K562 (cell line): ENCODE measurements around the gene TCEA3. TPM values are rescaled to one million over a fixed set of nuclear protein-coding genes. Genes with fewer than 3 reads are reported as not detected.
A peak's percentile ranks its signal among the peaks of the same experiment; 100 is the strongest.

Experiments
- BRF1 ChIP-seq: IDR thresholded peaks from 3 replicates; pipeline ENCODE4 v1.6.1; 2011; ENCODE audit warnings: borderline replicate concordance, mild to moderate bottlenecking; ENCODE audit not compliant: insufficient read length; ENCODE audit errors: extremely low read depth
- CREM ChIP-seq: IDR thresholded peaks from 2 replicates; pipeline ENCODE4 v1.6.1; 2014; ENCODE audit warnings: antibody characterized with exemption, low read depth
- DNMT1 ChIP-seq: fragments of 450-650 bp; IDR thresholded peaks from 2 replicates; pipeline ENCODE4 v1.6.1; 2016; ENCODE audit warnings: antibody characterized with exemption, mild to moderate bottlenecking
- ETV1 ChIP-seq: fragments of 450-650 bp; conservative IDR thresholded peaks from 2 replicates; pipeline ENCODE4 v1.6.1; 2016; ENCODE audit warnings: missing genetic modification characterization, control low read depth, low read depth, missing compliant biosample characterization
- EZH2 ChIP-seq: IDR thresholded peaks from 2 replicates; pipeline ENCODE4 v1.6.1; 2012; ENCODE audit warnings: low read depth, mild to moderate bottlenecking, inconsistent platforms, low read length, borderline replicate concordance
- FOXM1 ChIP-seq, 2 experiments: fragments of 450-650 bp in 1 of 2; sonication (generic) in 1 of 2; formaldehyde crosslinking in 1 of 2; IDR thresholded peaks; 2 replicates each; pipeline versions ENCODE4 v1.6.1 to v1.9.0; 2017 to 2022; ENCODE audit warnings: low read depth in 2 of 2, mild to moderate bottlenecking in 2 of 2, missing genetic modification reagents in 1 of 2, moderate library complexity in 1 of 2
- FUS ChIP-seq: fragments of 200-400 bp; formaldehyde crosslinking; optimal IDR thresholded peaks from 2 replicates; pipeline ENCODE3; 2017; ENCODE audit warnings: low read depth, low read length
- GABPA ChIP-seq: fragments of 200-800 bp; sonication (Bioruptor generic); conservative IDR thresholded peaks from 2 replicates; pipeline ENCODE4 v1.6.1; 2016; ENCODE audit warnings: low read depth, missing genetic modification characterization, missing compliant biosample characterization
- GTF2A2 ChIP-seq: IDR thresholded peaks from 2 replicates; pipeline ENCODE4 v1.6.1; 2016; ENCODE audit warnings: mild to moderate bottlenecking, missing genetic modification characterization, missing compliant biosample characterization
- MCM3 ChIP-seq: fragments of 450-650 bp; IDR thresholded peaks from 2 replicates; pipeline ENCODE4 v1.6.1; 2016
- MCM7 ChIP-seq, 2 experiments: fragments of 450-650 bp; IDR thresholded peaks; 2 replicates each; pipeline ENCODE4 v1.6.1; 2016 to 2018
- MIER1 ChIP-seq: fragments of 450-650 bp; IDR thresholded peaks from 2 replicates; pipeline ENCODE4 v1.6.1; 2016; ENCODE audit warnings: antibody characterized with exemption, mild to moderate bottlenecking, low read depth
- NR4A1 ChIP-seq, 2 experiments: fragments of 250-450 bp in 1 of 2; fragments of 450-650 bp in 1 of 2; sonication (Bioruptor Pico) in 1 of 2; IDR thresholded peaks; 2 replicates each; pipeline versions ENCODE4 v1.4.0 to v1.6.1; 2016 to 2020; ENCODE audit warnings: mild to moderate bottlenecking in 2 of 2, missing compliant biosample characterization in 1 of 2, missing genetic modification characterization in 1 of 2, moderate library complexity in 1 of 2
- PCBP2 ChIP-seq: fragments of 200-400 bp; formaldehyde crosslinking; IDR thresholded peaks from 2 replicates; pipeline ENCODE4 v1.6.1; 2018; ENCODE audit warnings: low read length, low read depth, mild to moderate bottlenecking, moderate library complexity; ENCODE audit not compliant: poor library complexity, severe bottlenecking
- TGIF2 ChIP-seq: sonication (generic); formaldehyde crosslinking; IDR thresholded peaks from 2 replicates; pipeline ENCODE4 v1.8.1; 2022; ENCODE audit warnings: mild to moderate bottlenecking, missing genetic modification reagents, moderate library complexity
- ZC3H8 ChIP-seq: fragments of 450-650 bp; IDR thresholded peaks from 2 replicates; pipeline ENCODE4 v1.6.1; 2017
- ZNF282 ChIP-seq: sonication (generic); formaldehyde crosslinking; IDR thresholded peaks from 2 replicates; pipeline ENCODE4 v1.8.1; 2023; ENCODE audit warnings: missing genetic modification reagents
- polyA plus RNA-seq, 8 experiments: library from polyadenylated mRNA; depleted of rRNA in 4 of 8; stranded (reverse) in 5 of 8; unstranded in 3 of 8; fragments of >200 nt; fragmentation: Nextera tagmentation in 2 of 8; fragmentation: Illumina TruSeq in 1 of 8; extraction: Ambion mirVana in 2 of 8; extraction: Trizol in 1 of 8; gene quantifications; 2 replicates each; pipeline versions ENCODE4 v1.2.1 to v1.2.3, GENCODE V29; 2011 to 2014; ENCODE audit warnings: inconsistent platforms in 1 of 8, missing spikeins in 1 of 8
- total RNA-seq, 7 experiments: library from RNA; depleted of rRNA in 6 of 7; stranded (reverse); fragments of >200 nt in 6 of 7; fragmentation: Illumina TruSeq in 2 of 7; extraction: Trizol in 2 of 7; gene quantifications; 2 replicates each; pipeline versions ENCODE4 v1.2.1 to v1.2.3, GENCODE V29; 2011 to 2021; ENCODE audit warnings: low replicate concordance in 1 of 7
- TF ChIP-seq, protein P1 (sequence below): sonication (generic); formaldehyde crosslinking; IDR thresholded peaks from 2 replicates; pipeline ENCODE4 v1.8.0; 2022; ENCODE audit warnings: mild to moderate bottlenecking, missing genetic modification reagents
- TF ChIP-seq, protein P2 (sequence below): sonication (generic); formaldehyde crosslinking; IDR thresholded peaks from 2 replicates; pipeline ENCODE4 v1.8.0; 2022; ENCODE audit warnings: missing genetic modification reagents, mild to moderate bottlenecking, borderline replicate concordance
- TF ChIP-seq, protein P3 (sequence below): fragments of 450-650 bp; formaldehyde crosslinking; IDR thresholded peaks from 2 replicates; pipeline ENCODE4 v1.4.0; 2022; ENCODE audit warnings: missing genetic modification characterization
- TF ChIP-seq, protein P4 (sequence below): sonication (generic); formaldehyde crosslinking; IDR thresholded peaks from 2 replicates; pipeline ENCODE4 v1.8.0; 2022; ENCODE audit warnings: missing genetic modification reagents, mild to moderate bottlenecking, moderate library complexity, borderline replicate concordance

TCEA3 gene
- total and polyA plus RNA-seq, 9 of the 15 experiments (the other 6 are each of a cell fraction or from before 2014, with no cell fraction given), result 0.03 to 0.55 (median 0.36) TPM

DNA sequence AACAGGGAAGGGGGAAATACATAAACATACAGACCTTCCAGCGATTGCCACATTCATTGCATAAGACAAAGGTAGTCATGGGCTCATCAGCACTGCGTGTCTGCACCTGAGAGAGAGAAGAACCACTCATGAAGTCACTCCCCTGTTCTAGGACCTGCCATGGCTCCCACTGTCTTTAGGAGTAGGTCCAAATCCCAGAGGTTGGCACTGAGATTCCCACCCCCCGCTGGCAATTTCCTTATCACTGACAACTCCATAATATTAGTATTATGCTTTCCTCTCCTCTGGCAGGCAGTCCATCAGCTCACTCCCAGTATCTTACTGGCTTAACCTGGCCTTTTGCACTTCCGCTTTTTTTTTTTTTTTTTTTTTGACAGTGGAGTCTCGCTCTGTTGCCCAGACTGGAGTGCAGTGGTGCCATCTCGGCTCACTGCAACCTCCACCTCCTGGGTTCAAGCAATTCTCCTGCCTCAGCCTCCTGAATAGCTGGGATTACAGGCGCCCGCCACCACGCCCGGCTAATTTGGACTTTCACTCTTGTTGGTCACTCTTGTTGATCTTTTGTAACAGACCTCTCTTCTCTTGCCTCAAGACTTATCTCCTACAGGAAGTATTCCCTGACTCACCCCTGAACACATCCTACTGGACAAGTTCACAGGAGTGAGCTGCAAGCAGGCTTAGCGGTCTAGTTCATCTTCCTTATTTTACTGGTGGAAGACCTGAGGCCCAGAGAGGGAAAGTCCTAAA is 40.1 kb downstream of the TCEA3 start (continued):
- TF ChIP-seq, protein P1, sequence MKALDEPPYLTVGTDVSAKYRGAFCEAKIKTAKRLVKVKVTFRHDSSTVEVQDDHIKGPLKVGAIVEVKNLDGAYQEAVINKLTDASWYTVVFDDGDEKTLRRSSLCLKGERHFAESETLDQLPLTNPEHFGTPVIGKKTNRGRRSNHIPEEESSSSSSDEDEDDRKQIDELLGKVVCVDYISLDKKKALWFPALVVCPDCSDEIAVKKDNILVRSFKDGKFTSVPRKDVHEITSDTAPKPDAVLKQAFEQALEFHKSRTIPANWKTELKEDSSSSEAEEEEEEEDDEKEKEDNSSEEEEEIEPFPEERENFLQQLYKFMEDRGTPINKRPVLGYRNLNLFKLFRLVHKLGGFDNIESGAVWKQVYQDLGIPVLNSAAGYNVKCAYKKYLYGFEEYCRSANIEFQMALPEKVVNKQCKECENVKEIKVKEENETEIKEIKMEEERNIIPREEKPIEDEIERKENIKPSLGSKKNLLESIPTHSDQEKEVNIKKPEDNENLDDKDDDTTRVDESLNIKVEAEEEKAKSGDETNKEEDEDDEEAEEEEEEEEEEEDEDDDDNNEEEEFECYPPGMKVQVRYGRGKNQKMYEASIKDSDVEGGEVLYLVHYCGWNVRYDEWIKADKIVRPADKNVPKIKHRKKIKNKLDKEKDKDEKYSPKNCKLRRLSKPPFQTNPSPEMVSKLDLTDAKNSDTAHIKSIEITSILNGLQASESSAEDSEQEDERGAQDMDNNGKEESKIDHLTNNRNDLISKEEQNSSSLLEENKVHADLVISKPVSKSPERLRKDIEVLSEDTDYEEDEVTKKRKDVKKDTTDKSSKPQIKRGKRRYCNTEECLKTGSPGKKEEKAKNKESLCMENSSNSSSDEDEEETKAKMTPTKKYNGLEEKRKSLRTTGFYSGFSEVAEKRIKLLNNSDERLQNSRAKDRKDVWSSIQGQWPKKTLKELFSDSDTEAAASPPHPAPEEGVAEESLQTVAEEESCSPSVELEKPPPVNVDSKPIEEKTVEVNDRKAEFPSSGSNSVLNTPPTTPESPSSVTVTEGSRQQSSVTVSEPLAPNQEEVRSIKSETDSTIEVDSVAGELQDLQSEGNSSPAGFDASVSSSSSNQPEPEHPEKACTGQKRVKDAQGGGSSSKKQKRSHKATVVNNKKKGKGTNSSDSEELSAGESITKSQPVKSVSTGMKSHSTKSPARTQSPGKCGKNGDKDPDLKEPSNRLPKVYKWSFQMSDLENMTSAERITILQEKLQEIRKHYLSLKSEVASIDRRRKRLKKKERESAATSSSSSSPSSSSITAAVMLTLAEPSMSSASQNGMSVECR (CRISPR knock-in tag), result no peak; the same call in 1 of the 2 replicates
- no peak for TF ChIP-seq EZH2
- TF ChIP-seq GTF2A2 (tag), result no peak
- TF ChIP-seq ETV1, result peak; percentile 80
- no peak for TF ChIP-seq FUS
- TF ChIP-seq, protein P2, sequence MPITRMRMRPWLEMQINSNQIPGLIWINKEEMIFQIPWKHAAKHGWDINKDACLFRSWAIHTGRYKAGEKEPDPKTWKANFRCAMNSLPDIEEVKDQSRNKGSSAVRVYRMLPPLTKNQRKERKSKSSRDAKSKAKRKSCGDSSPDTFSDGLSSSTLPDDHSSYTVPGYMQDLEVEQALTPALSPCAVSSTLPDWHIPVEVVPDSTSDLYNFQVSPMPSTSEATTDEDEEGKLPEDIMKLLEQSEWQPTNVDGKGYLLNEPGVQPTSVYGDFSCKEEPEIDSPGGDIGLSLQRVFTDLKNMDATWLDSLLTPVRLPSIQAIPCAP (CRISPR knock-in tag), result no peak
- no peak for TF ChIP-seq MCM3
- 0 out of 2 replicates have a peak, but pooled peaks have one; percentile 15 for TF ChIP-seq CREM
- no peak for TF ChIP-seq FOXM1 (IDR thresholded peaks at IDR 0.05; ENCODE audit: low read depth)
- no peak for TF ChIP-seq FOXM1 (CRISPR knock-in tag; IDR thresholded peaks at IDR 0.05; ENCODE audit: low read depth)
- TF ChIP-seq ZC3H8, result no peak
- TF ChIP-seq TGIF2 (CRISPR knock-in tag), result no peak
- peak; percentile 74 for TF ChIP-seq GABPA (tag)
- TF ChIP-seq, protein P3, sequence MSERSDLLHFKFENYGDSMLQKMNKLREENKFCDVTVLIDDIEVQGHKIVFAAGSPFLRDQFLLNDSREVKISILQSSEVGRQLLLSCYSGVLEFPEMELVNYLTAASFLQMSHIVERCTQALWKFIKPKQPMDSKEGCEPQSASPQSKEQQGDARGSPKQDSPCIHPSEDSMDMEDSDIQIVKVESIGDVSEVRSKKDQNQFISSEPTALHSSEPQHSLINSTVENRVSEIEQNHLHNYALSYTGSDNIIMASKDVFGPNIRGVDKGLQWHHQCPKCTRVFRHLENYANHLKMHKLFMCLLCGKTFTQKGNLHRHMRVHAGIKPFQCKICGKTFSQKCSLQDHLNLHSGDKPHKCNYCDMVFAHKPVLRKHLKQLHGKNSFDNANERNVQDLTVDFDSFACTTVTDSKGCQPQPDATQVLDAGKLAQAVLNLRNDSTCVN (CRISPR knock-in tag), result no peak
- no peak for TF ChIP-seq MCM7 (IDR thresholded peaks at IDR 0.05)
- no peak for TF ChIP-seq PCBP2
- TF ChIP-seq DNMT1, result no peak
- TF ChIP-seq MIER1, result no peak
- TF ChIP-seq ZNF282 (CRISPR knock-in tag), result no peak
- TF ChIP-seq NR4A1 (CRISPR knock-in tag; IDR thresholded peaks at IDR 0.05), result no peak
- no peak for TF ChIP-seq NR4A1 (tag; IDR thresholded peaks at IDR 0.05)
- no peak for TF ChIP-seq BRF1
- TF ChIP-seq, protein P4, sequence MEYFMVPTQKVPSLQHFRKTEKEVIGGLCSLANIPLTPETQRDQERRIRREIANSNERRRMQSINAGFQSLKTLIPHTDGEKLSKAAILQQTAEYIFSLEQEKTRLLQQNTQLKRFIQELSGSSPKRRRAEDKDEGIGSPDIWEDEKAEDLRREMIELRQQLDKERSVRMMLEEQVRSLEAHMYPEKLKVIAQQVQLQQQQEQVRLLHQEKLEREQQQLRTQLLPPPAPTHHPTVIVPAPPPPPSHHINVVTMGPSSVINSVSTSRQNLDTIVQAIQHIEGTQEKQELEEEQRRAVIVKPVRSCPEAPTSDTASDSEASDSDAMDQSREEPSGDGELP, result no peak
